ENCODE results near the gene RASA1.

- TF ChIP-seq CTCF (IDR thresholded peaks at IDR 0.05; ENCODE audit: low read depth, low read length) (no peak), POLR2A (IDR thresholded peaks at IDR 0.05; ENCODE audit: extremely low read depth, insufficient read length) (no peak), MYC (IDR thresholded peaks at IDR 0.05; ENCODE audit: low read depth, low read length) (no peak)
These were observed 135.7 kb downstream of the RASA1 start for GRCh38 chr5:87403409-87403808.
